ENCODE data around the gene KCNQ2. TPM values are rescaled to one million over a fixed set of nuclear protein-coding genes. Genes with fewer than 3 reads are reported as not detected.

KCNQ2 gene
- total RNA-seq, 1 experiment from 2014 or later, result not detected

- DNase-seq, result no peak
- TF ChIP-seq EZH2 (IDR thresholded peaks at IDR 0.05; ENCODE audit: low read depth) (no peak), CTCF (conservative IDR thresholded peaks at IDR 0.05) (no peak)
- H3K9me3 ChIP-seq (ENCODE audit: insufficient read depth, low read depth), result no peaks in the 10 kb centered on the region
- H3K79me2 ChIP-seq (ENCODE audit: low read depth), result no peaks in the 10 kb centered on the region
- H4K20me1 ChIP-seq (ENCODE audit: insufficient read depth), result no peaks in the 10 kb centered on the region; the same call in 1 of the 2 replicates
- H3K4me2 ChIP-seq, result no peak overlapping the region
- CTCF ChIA-PET, result no interaction called here
- H3F3A ChIP-seq (ENCODE audit: insufficient read depth, low read depth), result peaks cover 6% of the 10 kb centered on the region; the same call in 1 of the 2 replicates
- no peak overlapping the region for H3K27ac ChIP-seq
- POLR2A ChIA-PET (ENCODE audit: unreplicated experiment), result no interaction called here
- H3K36me3 ChIP-seq (ENCODE audit: low read depth), result no peaks in the 10 kb centered on the region
- no peaks in the 10 kb centered on the region for H3K9me2 ChIP-seq (ENCODE audit: insufficient read depth)
- no TSS peak for BruUV-seq (replicated peaks)
- intact Hi-C loops (cut with micrococcal nuclease; ENCODE audit: unreplicated experiment), result no loop called here
- H3K4me1 ChIP-seq (replicated peaks; ENCODE audit: insufficient read depth), result peaks cover 12% of the 10 kb centered on the region
- H3K27me3 ChIP-seq (ENCODE audit: insufficient read depth, low read depth), result peaks cover 51% of the 10 kb centered on the region
- H3K4me3 ChIP-seq, result no peak overlapping the region
- no peak overlapping the region for H2AFZ ChIP-seq
Observed at GRCh38 chr20:63455568-63455859, 16.9 kb downstream of the KCNQ2 start.

- DNase-seq, result no peak
- intact Hi-C loops (cut with micrococcal nuclease; ENCODE audit: unreplicated experiment), result no loop called here
- peaks cover 12% of the 10 kb centered on the region for H3K4me1 ChIP-seq (replicated peaks; ENCODE audit: insufficient read depth)
- no peak overlapping the region for H2AFZ ChIP-seq
- no peaks in the 10 kb centered on the region for H3K9me3 ChIP-seq (ENCODE audit: insufficient read depth, low read depth)
- H3K27ac ChIP-seq, result no peak overlapping the region
- no peak overlapping the region for H3K4me2 ChIP-seq
- no TSS peak for BruUV-seq (replicated peaks)
- no peak for TF ChIP-seq CTCF (conservative IDR thresholded peaks at IDR 0.05)
- no peak for TF ChIP-seq EZH2 (IDR thresholded peaks at IDR 0.05; ENCODE audit: low read depth)
- no peaks in the 10 kb centered on the region for H3K79me2 ChIP-seq (ENCODE audit: low read depth)
- H3K27me3 ChIP-seq (ENCODE audit: insufficient read depth, low read depth), result peaks cover 46% of the 10 kb centered on the region
- ChIA-PET POLR2A (ENCODE audit: unreplicated experiment) (no interaction called here), CTCF (no interaction called here)
- H3K4me3 ChIP-seq, result no peak overlapping the region
- no peaks in the 10 kb centered on the region; the same call in 1 of the 2 replicates for H4K20me1 ChIP-seq (ENCODE audit: insufficient read depth)
- no peaks in the 10 kb centered on the region for H3K36me3 ChIP-seq (ENCODE audit: low read depth)
- H3K9me2 ChIP-seq (ENCODE audit: insufficient read depth), result no peaks in the 10 kb centered on the region
- H3F3A ChIP-seq (ENCODE audit: insufficient read depth, low read depth), result peaks cover 6% of the 10 kb centered on the region; the same call in 1 of the 2 replicates
Observed at GRCh38 chr20:63454731-63455567, 17.5 kb downstream of the KCNQ2 start.

GRCh38 chr20:63452821-63453523 is 19.5 kb downstream of the KCNQ2 start:
- intact Hi-C loops (cut with micrococcal nuclease; ENCODE audit: unreplicated experiment), result no loop called here
- no peak overlapping the region for H2AFZ ChIP-seq
- no peak for DNase-seq
- no peaks in the 10 kb centered on the region for H3K9me3 ChIP-seq (ENCODE audit: insufficient read depth, low read depth)
- no peaks in the 10 kb centered on the region for H3K79me2 ChIP-seq (ENCODE audit: low read depth)
- CTCF ChIA-PET, result no interaction called here
- no peak overlapping the region for H3K27ac ChIP-seq
- POLR2A ChIA-PET (ENCODE audit: unreplicated experiment), result interaction anchor here (0.6 kb wide), 1 partner anchor 31 kb away, joined by 4 read pairs; no protein-coding TSS in a partner anchor
- BruUV-seq (replicated peaks), result no TSS peak
- no peak; the same call in 1 of the 2 replicates for TF ChIP-seq CTCF (conservative IDR thresholded peaks at IDR 0.05)
- TF ChIP-seq EZH2 (IDR thresholded peaks at IDR 0.05; ENCODE audit: low read depth), result no peak
- H3K4me3 ChIP-seq, result no peak overlapping the region
- H3K9me2 ChIP-seq (ENCODE audit: insufficient read depth), result no peaks in the 10 kb centered on the region
- H4K20me1 ChIP-seq (ENCODE audit: insufficient read depth), result no peaks in the 10 kb centered on the region; the same call in 1 of the 2 replicates
- H3K4me1 ChIP-seq (replicated peaks; ENCODE audit: insufficient read depth), result peaks cover 9% of the 10 kb centered on the region
- H3F3A ChIP-seq (ENCODE audit: insufficient read depth, low read depth), result no peaks in the 10 kb centered on the region
- H3K36me3 ChIP-seq (ENCODE audit: low read depth), result no peaks in the 10 kb centered on the region
- H3K27me3 ChIP-seq (ENCODE audit: insufficient read depth, low read depth), result peaks cover 51% of the 10 kb centered on the region
- no peak overlapping the region for H3K4me2 ChIP-seq
